ENCODE measurements around the gene NECTIN1.

Gene NECTIN1

GRCh38 chr11:119686177-119686882, 42.7 kb downstream of the NECTIN1 start:
- no peak overlapping the region for H3K4me2 ChIP-seq (ENCODE audit: low read length)
- no peaks in the 10 kb centered on the region for H4K20me1 ChIP-seq (ENCODE audit: control insufficient read depth, insufficient read depth, low read depth, low read length)
- no peaks in the 10 kb centered on the region for H3K36me3 ChIP-seq (ENCODE audit: control insufficient read depth, low read length)
- H3K9me3 ChIP-seq (ENCODE audit: control insufficient read depth, insufficient read depth, low read length), result no peaks in the 10 kb centered on the region
- no peak for TF ChIP-seq CTCF (IDR thresholded peaks at IDR 0.05; ENCODE audit: low read depth, low read length, poor library complexity, severe bottlenecking)
- TF ChIP-seq EZH2phosphoT487 (IDR thresholded peaks at IDR 0.05; ENCODE audit: borderline replicate concordance, low read length), result no peak
- no peaks in the 10 kb centered on the region for H3K79me2 ChIP-seq (ENCODE audit: control insufficient read depth, low read length)
- no peaks in the 10 kb centered on the region for H3K9me2 ChIP-seq (replicated peaks; ENCODE audit: control insufficient read depth, low read length)
- H3K4me1 ChIP-seq (ENCODE audit: control insufficient read depth, low read length), result peaks cover 3% of the 10 kb centered on the region
- no peaks in the 10 kb centered on the region for H3K27me3 ChIP-seq (ENCODE audit: control insufficient read depth, low read length)
- no peak overlapping the region for H3K4me3 ChIP-seq (ENCODE audit: low read length)
- no peak overlapping the region for H3K27ac ChIP-seq (ENCODE audit: low read depth, low read length)
- no peaks in the 10 kb centered on the region for H3F3A ChIP-seq (ENCODE audit: control insufficient read depth, insufficient read depth)

- Histone ChIP-seq H3K36me3 (ENCODE audit: control insufficient read depth, low read length) (no peaks in the 10 kb centered on the region), H3K4me3 (ENCODE audit: low read length) (no peak overlapping the region), H3K27ac (ENCODE audit: low read depth, low read length) (no peak overlapping the region), H3F3A (ENCODE audit: control insufficient read depth, insufficient read depth) (no peaks in the 10 kb centered on the region), H3K4me1 (ENCODE audit: control insufficient read depth, low read length) (no peaks in the 10 kb centered on the region), H3K9me3 (ENCODE audit: control insufficient read depth, insufficient read depth, low read length) (no peaks in the 10 kb centered on the region), H3K9me2 (replicated peaks; ENCODE audit: control insufficient read depth, low read length) (no peaks in the 10 kb centered on the region), H3K4me2 (ENCODE audit: low read length) (no peak overlapping the region), H3K79me2 (ENCODE audit: control insufficient read depth, low read length) (no peaks in the 10 kb centered on the region), H4K20me1 (ENCODE audit: control insufficient read depth, insufficient read depth, low read depth, low read length) (no peaks in the 10 kb centered on the region), H3K27me3 (ENCODE audit: control insufficient read depth, low read length) (no peaks in the 10 kb centered on the region)
- no peak for TF ChIP-seq CTCF (IDR thresholded peaks at IDR 0.05; ENCODE audit: low read depth, low read length, poor library complexity, severe bottlenecking)
Measured at GRCh38 chr11:119685111-119685746, 43.8 kb downstream of the NECTIN1 start.

DNA sequence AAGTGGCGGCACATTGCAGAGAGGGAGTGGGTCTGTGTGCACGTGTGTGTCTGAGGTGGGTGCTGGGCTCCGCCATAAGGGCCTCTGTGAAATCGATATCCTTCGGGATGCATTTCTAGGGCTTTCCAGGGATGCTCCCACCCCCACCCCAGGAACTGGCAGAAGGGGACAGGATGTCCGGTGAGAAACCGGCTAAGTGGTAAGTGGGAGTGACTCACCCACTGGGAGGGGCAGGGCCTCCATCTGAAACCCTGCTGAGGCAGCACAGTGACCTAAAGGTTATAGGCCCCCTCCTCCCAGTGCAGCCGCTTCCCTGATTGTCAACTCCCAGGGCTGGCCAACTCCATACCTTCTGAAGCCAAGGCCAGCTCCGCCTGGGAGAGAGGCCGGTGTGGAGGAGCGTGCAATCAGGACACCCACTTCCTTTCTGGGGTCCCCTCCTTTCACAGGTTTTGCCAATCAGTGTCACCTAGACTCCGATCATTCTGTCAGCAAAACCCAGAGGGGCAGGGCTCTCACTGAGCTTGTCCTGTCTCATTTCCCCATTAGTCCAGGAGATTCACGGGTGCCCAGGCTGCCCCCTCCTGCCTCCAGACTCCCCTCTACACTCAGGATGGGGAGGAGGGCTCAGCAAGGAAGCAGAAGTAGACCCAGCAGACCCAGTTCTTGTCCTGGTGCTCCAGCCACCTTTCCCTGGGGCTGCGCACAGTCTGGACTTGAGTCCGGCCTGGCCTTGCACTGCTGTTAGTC, 44.5 kb downstream of the NECTIN1 start:
- Histone ChIP-seq H3K4me1 (ENCODE audit: control insufficient read depth, low read length) (no peaks in the 10 kb centered on the region), H3K79me2 (ENCODE audit: control insufficient read depth, low read length) (no peaks in the 10 kb centered on the region), H3K36me3 (ENCODE audit: control insufficient read depth, low read length) (no peaks in the 10 kb centered on the region), H3K27ac (ENCODE audit: low read depth, low read length) (no peak overlapping the region), H3K4me2 (ENCODE audit: low read length) (no peak overlapping the region), H3K4me3 (ENCODE audit: low read length) (no peak overlapping the region), H3K27me3 (ENCODE audit: control insufficient read depth, low read length) (no peaks in the 10 kb centered on the region), H3F3A (ENCODE audit: control insufficient read depth, insufficient read depth) (no peaks in the 10 kb centered on the region), H3K9me2 (replicated peaks; ENCODE audit: control insufficient read depth, low read length) (no peaks in the 10 kb centered on the region), H4K20me1 (ENCODE audit: control insufficient read depth, insufficient read depth, low read depth, low read length) (no peaks in the 10 kb centered on the region), H3K9me3 (ENCODE audit: control insufficient read depth, insufficient read depth, low read length) (no peaks in the 10 kb centered on the region)
- TF ChIP-seq EZH2phosphoT487 (IDR thresholded peaks at IDR 0.05; ENCODE audit: borderline replicate concordance, low read length) (no peak), CTCF (IDR thresholded peaks at IDR 0.05; ENCODE audit: low read depth, low read length, poor library complexity, severe bottlenecking) (no peak)

Data from DOHH2 (cell line).